Prostate gland (tissue), 2 donors: ENCODE results near the gene ECEL1. TPM values are rescaled to one million over a fixed set of nuclear protein-coding genes. Genes with fewer than 3 reads are reported as not detected.

Experiments
- DNase-seq: peaks from one replicate; pipeline ENCODE4 v3.0.0-alpha.2; 2019; ENCODE audit warnings: low spot score
- H3K27ac ChIP-seq, 2 donors: fragments of 200-600 bp; sonication (generic); 2 replicates each; pipeline ENCODE4 v1.5.1; 2017 to 2019
- H3K27me3 ChIP-seq: fragments of 200-600 bp; sonication (generic); replicated peaks from 2 replicates; pipeline ENCODE4 v1.5.1; 2019; ENCODE audit not compliant: insufficient read depth
- H3K36me3 ChIP-seq, 2 donors: fragments of 200-600 bp; sonication (generic); 1 replicate in 1 of 2; 2 replicates in 1 of 2; pipeline versions ENCODE4 v1.5.1 to v1.8.1; 2017 to 2019
- H3K4me1 ChIP-seq: fragments of 200-600 bp; sonication (generic); replicated peaks from 2 replicates; pipeline ENCODE4 v1.5.1; 2019
- H3K4me3 ChIP-seq, 2 donors: fragments of 200-600 bp; sonication (generic); 2 replicates each; pipeline ENCODE4 v1.5.1; 2017 to 2019
- H3K9me3 ChIP-seq: fragments of 200-600 bp; sonication (generic); 2 replicates; pipeline ENCODE4 v1.5.1; 2017
- CTCF ChIP-seq, 4 experiments: fragments of 200-600 bp in 2 of 4; fragments of 450-650 bp in 2 of 4; sonication (generic) in 2 of 4; IDR thresholded peaks; 1 replicate in 3 of 4; 2 replicates in 1 of 4; pipeline ENCODE4 v1.5.1; 2016 to 2019; ENCODE audit warnings: antibody characterized with exemption in 4 of 4, mild to moderate bottlenecking in 2 of 4, moderate library complexity in 2 of 4
- POLR2A ChIP-seq: fragments of 450-650 bp; IDR thresholded peaks from one replicate; pipeline ENCODE4 v1.6.1; 2016; ENCODE audit warnings: antibody characterized with exemption, mild to moderate bottlenecking
- POLR2AphosphoS5 ChIP-seq: sonication (generic); formaldehyde crosslinking; IDR thresholded peaks from one replicate; pipeline ENCODE4 v1.6.1; 2017; ENCODE audit warnings: antibody characterized with exemption
- WGBS: methylation state at CpG from one replicate; pipeline ENCODE4 v1.1.5; 2018; 5-methylcytosine and 5-hydroxymethylcytosine counted together
- intact Hi-C: fragments of 100-400 bp; cut with DNase I; formaldehyde crosslinking; loops from one replicate; pipeline ENCODE4 v1.14.2; 2022
- total RNA-seq, 2 donors: library from RNA; depleted of rRNA; stranded (reverse); fragments of >200 nt; gene quantifications; one replicate each; pipeline ENCODE4 v1.1.0, GENCODE V29; 2016

Gene ECEL1
- total RNA-seq, 2 donors from 2014 or later, result 0.82 to 15.3 TPM

DNA sequence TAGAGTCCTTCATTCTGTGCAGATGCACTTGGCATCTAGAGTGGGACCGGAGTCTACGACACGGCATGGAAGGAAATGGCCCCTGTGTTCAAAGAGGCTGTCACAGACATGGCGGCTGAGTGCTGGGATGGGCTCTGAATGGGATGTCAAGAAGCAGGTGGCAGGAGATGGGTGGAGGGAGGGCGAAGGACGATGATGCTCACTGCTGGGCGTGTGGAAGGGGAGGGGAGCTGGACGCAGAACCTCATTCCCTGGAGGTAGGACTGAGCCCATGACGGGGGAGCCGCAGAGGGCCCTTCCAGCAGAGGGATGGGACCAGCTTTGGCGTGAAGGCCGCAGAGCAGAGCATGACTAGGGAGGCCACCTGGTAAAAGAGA lies 50.5 kb downstream of the ECEL1 start:
- Histone ChIP-seq H3K27ac (no peak overlapping the region), H3K4me3 (no peak overlapping the region), H3K27me3 (no peaks in the 10 kb centered on the region), H3K9me3 (no peaks in the 10 kb centered on the region), H3K4me1 (no peaks in the 10 kb centered on the region), H3K36me3 (no peaks in the 10 kb centered on the region)
- intact Hi-C loops, result loop anchor here (5.0 kb wide), 1 partner anchor 530 kb away; no protein-coding TSS in a partner anchor
- DNase-seq, result no peak
- TF ChIP-seq POLR2A (no peak), POLR2AphosphoS5 (no peak), CTCF (IDR thresholded peaks at IDR 0.05) (no peak)
- WGBS, result 88% methylated on average over 12 of the region's 12 CpGs

- H3K27ac ChIP-seq, result no peak overlapping the region
- H3K4me1 ChIP-seq, result no peaks in the 10 kb centered on the region
- no peaks in the 10 kb centered on the region for H3K36me3 ChIP-seq
- H3K27me3 ChIP-seq, result no peaks in the 10 kb centered on the region
- 85% methylated on average over 13 of the region's 15 CpGs for WGBS
- no peak for DNase-seq
- H3K4me3 ChIP-seq, result no peak overlapping the region
- TF ChIP-seq POLR2AphosphoS5 (no peak), POLR2A (no peak), CTCF (IDR thresholded peaks at IDR 0.05) (no peak)
- intact Hi-C loops, result loop anchor here (5.0 kb wide), 1 partner anchor 529 kb away; no protein-coding TSS in a partner anchor
- no peaks in the 10 kb centered on the region for H3K9me3 ChIP-seq
These were observed 51.0 kb downstream of the ECEL1 start for GRCh38 chr2:232436381-232437194.

GRCh38 chr2:232435805-232436204 lies 51.8 kb downstream of the ECEL1 start:
- TF ChIP-seq POLR2AphosphoS5, result no peak
- H3K9me3 ChIP-seq, result no peaks in the 10 kb centered on the region
- intact Hi-C loops, result loop anchor here (5.0 kb wide), 1 partner anchor 529 kb away; no protein-coding TSS in a partner anchor
- H3K4me1 ChIP-seq, result no peaks in the 10 kb centered on the region
- no peak for DNase-seq
- 89% methylated on average over 7 of the region's 7 CpGs for WGBS
- H3K4me3 ChIP-seq, result no peak overlapping the region
- H3K27me3 ChIP-seq, result no peaks in the 10 kb centered on the region
- H3K27ac ChIP-seq, result no peak overlapping the region
- H3K36me3 ChIP-seq, result no peaks in the 10 kb centered on the region

GRCh38 chr2:232435375-232435648 lies 52.3 kb downstream of the ECEL1 start:
- Histone ChIP-seq H3K4me3 (no peak overlapping the region), H3K27ac (no peak overlapping the region), H3K9me3 (no peaks in the 10 kb centered on the region), H3K27me3 (no peaks in the 10 kb centered on the region), H3K36me3 (no peaks in the 10 kb centered on the region), H3K4me1 (no peaks in the 10 kb centered on the region)
- WGBS, result 98% methylated on average over 4 of the region's 4 CpGs
- TF ChIP-seq CTCF (IDR thresholded peaks at IDR 0.05) (no peak), POLR2A (no peak)
- intact Hi-C loops, result loop anchor here (5.0 kb wide), 1 partner anchor 528 kb away; no protein-coding TSS in a partner anchor
- DNase-seq, result no peak

DNA sequence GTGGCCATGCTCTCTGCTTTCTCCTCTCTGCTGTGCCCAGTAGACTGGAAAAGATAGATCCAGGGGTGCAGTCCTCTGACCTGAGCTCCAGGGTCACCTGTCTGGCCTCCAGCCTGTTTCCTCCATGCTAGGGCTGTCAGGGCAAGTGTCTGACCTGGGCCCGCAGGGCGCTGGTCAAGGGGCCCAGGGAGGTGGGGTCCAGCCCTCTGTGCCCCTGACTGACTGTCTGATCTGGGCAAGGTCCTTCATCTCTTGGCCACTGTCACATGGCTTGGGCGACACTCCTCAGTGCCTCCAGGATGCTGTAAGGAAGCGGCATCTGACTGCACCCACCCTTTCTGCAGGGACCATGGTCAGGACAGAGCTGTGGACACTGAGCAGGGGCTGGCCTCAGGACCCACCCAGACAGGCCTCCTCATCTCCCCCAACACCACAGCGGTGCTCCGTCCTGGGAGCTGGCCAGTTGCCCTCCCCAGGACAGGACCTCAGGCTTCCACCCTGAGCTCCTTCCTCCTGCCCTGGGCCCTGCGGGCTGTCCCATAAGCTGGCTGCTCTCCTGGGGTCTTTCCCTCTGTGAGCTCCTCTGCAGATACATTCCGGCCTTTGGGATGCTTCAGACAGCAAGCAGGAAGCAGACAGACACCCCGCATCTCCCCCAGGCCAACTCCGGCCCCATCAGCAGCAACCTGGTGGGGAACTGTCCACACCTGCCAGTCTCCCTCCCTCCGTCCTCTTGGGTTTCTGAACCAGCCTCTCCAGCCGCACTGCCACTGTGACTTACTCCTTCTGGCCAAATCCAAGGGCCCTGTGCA lies 52.9 kb downstream of the ECEL1 start:
- WGBS, result 88% methylated on average over 11 of the region's 12 CpGs

More for the DNA sequence above, 52.9 kb downstream of the ECEL1 start:
- Histone ChIP-seq H3K27ac (no peak overlapping the region), H3K27me3 (no peaks in the 10 kb centered on the region), H3K4me3 (no peak overlapping the region), H3K4me1 (no peaks in the 10 kb centered on the region), H3K9me3 (no peaks in the 10 kb centered on the region), H3K36me3 (no peaks in the 10 kb centered on the region)
- intact Hi-C loops, result loop anchor here (5.0 kb wide), 1 partner anchor 527 kb away; no protein-coding TSS in a partner anchor
- no peak for DNase-seq
- TF ChIP-seq CTCF (IDR thresholded peaks at IDR 0.05), result no peak
- TF ChIP-seq POLR2AphosphoS5, result no peak
- TF ChIP-seq POLR2A, result no peak
